ENCODE results near the gene DDX54.

Gene DDX54

GRCh38 chr12:113114447-113115178 lies 70.7 kb downstream of the DDX54 start:
- DNase-seq: no peak

GRCh38 chr12:113113397-113113796 lies 71.9 kb downstream of the DDX54 start:
- DNase-seq: no peak

- no peak for DNase-seq
Observed at GRCh38 chr12:113112043-113112899, 73.0 kb downstream of the DDX54 start.

- DNase-seq: no peak
Observed at GRCh38 chr12:113111247-113111646, 74.0 kb downstream of the DDX54 start.

- DNase-seq: no peak
Observed at GRCh38 chr12:113109872-113110599, 75.2 kb downstream of the DDX54 start.

- no peak for DNase-seq
Observed at GRCh38 chr12:113109360-113109759, 75.9 kb downstream of the DDX54 start.

GRCh38 chr12:113108308-113108707 lies 77.0 kb downstream of the DDX54 start:
- DNase-seq: no peak

Measured in NCI-H82 (cell line).